ENCODE results near the gene SPDEF.

SPDEF gene

DNA sequence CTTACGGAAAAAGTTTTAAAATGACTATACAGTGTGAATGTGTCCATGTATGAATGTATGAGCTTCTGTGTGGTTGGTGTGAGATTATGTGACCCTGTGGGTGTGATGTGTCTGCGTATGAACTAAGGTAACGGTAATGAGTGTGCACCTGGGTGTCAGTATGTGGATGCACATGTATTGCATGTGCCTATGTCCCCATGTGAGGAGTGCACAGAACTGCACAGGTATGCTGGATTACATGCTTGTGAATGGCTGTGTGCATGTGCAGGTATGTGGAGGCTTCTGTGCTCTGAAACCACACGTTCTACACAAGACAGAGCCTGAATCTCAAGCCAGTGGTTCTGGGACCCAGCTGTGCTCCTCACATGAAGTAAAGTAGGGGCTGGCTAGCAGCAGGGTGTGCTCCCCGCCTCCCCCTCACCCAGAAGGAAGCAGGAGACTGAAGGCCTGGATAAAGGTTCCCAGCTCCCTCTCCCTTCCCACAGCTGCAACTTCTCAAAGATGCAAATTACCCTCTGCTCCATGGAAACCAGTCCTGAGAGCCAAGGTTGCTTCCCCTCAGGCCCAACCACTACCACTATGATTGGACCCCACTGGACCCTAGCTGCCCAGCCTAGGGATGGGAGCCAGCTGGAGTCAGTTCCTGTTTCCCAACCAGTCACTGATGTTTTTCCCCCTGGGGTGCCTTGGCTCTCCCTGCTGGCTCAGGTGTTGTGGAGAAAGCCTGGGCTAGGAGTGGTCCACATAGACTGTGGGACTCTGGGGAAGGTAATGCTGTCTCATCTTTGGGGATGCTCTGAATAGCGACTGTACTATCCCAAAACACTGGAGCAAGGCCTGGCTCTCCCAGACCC is 24.8 kb upstream of the SPDEF start:
- TF ChIP-seq, protein P1, sequence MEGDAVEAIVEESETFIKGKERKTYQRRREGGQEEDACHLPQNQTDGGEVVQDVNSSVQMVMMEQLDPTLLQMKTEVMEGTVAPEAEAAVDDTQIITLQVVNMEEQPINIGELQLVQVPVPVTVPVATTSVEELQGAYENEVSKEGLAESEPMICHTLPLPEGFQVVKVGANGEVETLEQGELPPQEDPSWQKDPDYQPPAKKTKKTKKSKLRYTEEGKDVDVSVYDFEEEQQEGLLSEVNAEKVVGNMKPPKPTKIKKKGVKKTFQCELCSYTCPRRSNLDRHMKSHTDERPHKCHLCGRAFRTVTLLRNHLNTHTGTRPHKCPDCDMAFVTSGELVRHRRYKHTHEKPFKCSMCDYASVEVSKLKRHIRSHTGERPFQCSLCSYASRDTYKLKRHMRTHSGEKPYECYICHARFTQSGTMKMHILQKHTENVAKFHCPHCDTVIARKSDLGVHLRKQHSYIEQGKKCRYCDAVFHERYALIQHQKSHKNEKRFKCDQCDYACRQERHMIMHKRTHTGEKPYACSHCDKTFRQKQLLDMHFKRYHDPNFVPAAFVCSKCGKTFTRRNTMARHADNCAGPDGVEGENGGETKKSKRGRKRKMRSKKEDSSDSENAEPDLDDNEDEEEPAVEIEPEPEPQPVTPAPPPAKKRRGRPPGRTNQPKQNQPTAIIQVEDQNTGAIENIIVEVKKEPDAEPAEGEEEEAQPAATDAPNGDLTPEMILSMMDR (conservative IDR thresholded peaks at IDR 0.05; ENCODE audit: low read depth, low read length), result no peak
- H3K4me1 ChIP-seq (ENCODE audit: low read depth, poor library complexity, severe bottlenecking), result peaks cover 12% of the 10 kb centered on the region
- H2AFZ ChIP-seq (ENCODE audit: low read depth), result no peak overlapping the region
- H3K27me3 ChIP-seq (ENCODE audit: insufficient read depth, low read depth), result no peaks in the 10 kb centered on the region
- H3K36me3 ChIP-seq (ENCODE audit: insufficient read depth), result no peaks in the 10 kb centered on the region
- H3K4me3 ChIP-seq (IDR thresholded peaks at IDR 0.05; ENCODE audit: insufficient read depth, low read depth, low read length), result no peak overlapping the region
- no peaks in the 10 kb centered on the region for H4K20me1 ChIP-seq (ENCODE audit: insufficient read depth)
- no peak overlapping the region for H3K27ac ChIP-seq
- no peak overlapping the region for H3K9ac ChIP-seq
- no peaks in the 10 kb centered on the region for H3K79me2 ChIP-seq (ENCODE audit: insufficient read depth, low read depth)
- no peak overlapping the region for H3K4me2 ChIP-seq

DNA sequence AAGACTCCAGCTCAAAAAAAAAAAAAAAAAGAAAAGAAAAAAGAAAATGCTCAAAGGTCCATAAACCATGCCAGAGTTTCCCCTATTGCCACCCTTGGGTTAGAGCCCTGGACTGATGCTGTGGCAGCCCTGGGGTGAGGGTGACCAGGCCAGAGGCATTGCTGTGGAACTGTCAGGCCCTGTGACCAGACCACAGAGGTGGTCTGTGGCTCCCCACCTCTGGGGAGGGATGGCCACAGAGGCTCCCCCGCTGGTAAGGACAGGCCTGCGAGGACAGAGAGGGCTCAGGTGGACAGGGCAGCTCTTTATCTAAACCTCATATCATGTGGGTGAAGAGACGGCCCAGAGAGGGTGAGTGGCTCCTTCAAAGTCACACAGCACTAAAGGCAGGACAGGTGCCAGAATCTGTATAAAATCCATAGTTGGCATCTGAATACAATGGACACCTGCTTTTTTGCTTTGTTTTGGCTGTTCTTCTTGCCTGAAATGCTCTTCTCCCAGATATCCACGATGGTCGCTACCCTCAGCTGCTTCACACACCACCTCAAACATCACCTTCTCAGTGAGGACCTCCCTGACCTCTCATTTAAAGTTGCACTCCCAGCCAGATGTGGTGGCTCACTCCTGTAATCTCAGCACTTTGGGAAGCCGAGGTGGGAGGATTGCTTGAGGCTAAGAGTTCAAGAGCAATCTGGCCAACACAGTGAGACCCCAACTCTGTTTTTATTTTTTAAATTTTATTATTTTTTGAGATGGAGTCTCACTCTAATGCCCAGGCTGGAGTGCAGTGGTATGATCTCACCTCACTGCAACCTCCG is 22.5 kb upstream of the SPDEF start:
- TF ChIP-seq, protein P1 (conservative IDR thresholded peaks at IDR 0.05; ENCODE audit: low read depth, low read length), result no peak
- no peaks in the 10 kb centered on the region for H3K27me3 ChIP-seq (ENCODE audit: insufficient read depth, low read depth)
- no peak overlapping the region for H3K4me2 ChIP-seq
- H3K4me1 ChIP-seq (ENCODE audit: low read depth, poor library complexity, severe bottlenecking), result no peaks in the 10 kb centered on the region
- no peaks in the 10 kb centered on the region for H4K20me1 ChIP-seq (ENCODE audit: insufficient read depth)
- H3K79me2 ChIP-seq (ENCODE audit: insufficient read depth, low read depth), result no peaks in the 10 kb centered on the region
- no peaks in the 10 kb centered on the region for H3K36me3 ChIP-seq (ENCODE audit: insufficient read depth)
- H3K4me3 ChIP-seq (IDR thresholded peaks at IDR 0.05; ENCODE audit: insufficient read depth, low read depth, low read length), result no peak overlapping the region
- no peak overlapping the region for H3K9ac ChIP-seq
- no peak overlapping the region for H3K27ac ChIP-seq
- H2AFZ ChIP-seq (ENCODE audit: low read depth), result no peak overlapping the region

DNA sequence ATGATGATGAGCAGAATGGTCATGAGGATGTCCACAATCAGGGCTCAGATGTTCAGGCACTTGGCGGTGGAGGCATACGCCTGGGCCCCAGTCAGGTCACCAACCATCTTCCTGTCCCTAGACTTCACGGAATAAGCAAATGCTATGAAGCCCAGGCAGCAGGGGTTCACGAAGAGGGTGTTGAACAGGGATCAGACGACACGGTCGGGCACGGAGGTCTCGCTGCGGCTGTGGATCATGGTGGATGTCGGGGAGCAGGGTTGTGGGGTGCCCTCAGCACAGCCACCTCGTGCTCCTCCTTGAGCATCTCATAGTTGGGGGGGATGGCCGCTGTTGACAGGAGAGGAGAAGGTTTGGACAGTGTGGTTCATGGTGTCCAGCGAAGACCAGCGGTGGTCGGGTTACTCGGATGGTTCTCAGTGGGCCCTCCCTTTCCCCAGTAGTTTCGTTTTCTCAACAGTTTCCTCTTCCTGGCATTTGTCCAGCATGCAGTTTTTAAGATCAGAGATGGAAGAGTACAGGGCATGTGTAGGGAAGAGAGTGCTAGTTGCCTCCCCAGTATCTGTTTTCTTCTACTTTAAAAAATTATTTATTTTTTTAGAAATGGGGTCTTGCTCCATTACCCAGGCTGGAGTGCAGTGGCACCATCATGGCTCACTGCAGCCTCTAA is 20.3 kb upstream of the SPDEF start:
- Histone ChIP-seq H3K36me3 (ENCODE audit: insufficient read depth) (no peaks in the 10 kb centered on the region), H3K27me3 (ENCODE audit: insufficient read depth, low read depth) (no peaks in the 10 kb centered on the region), H3K4me2 (no peak overlapping the region), H3K9ac (no peak overlapping the region), H4K20me1 (ENCODE audit: insufficient read depth) (no peaks in the 10 kb centered on the region), H3K27ac (no peak overlapping the region), H3K79me2 (ENCODE audit: insufficient read depth, low read depth) (no peaks in the 10 kb centered on the region), H3K4me1 (ENCODE audit: low read depth, poor library complexity, severe bottlenecking) (no peaks in the 10 kb centered on the region), H3K4me3 (IDR thresholded peaks at IDR 0.05; ENCODE audit: insufficient read depth, low read depth, low read length) (no peak overlapping the region), H2AFZ (ENCODE audit: low read depth) (no peak overlapping the region)
- TF ChIP-seq, protein P1 (conservative IDR thresholded peaks at IDR 0.05; ENCODE audit: low read depth, low read length), result no peak

- no peaks in the 10 kb centered on the region for H4K20me1 ChIP-seq (ENCODE audit: insufficient read depth)
- H3K36me3 ChIP-seq (ENCODE audit: insufficient read depth), result no peaks in the 10 kb centered on the region
- no peak overlapping the region for H2AFZ ChIP-seq (ENCODE audit: low read depth)
- no peaks in the 10 kb centered on the region for H3K27me3 ChIP-seq (ENCODE audit: insufficient read depth, low read depth)
- H3K4me3 ChIP-seq (IDR thresholded peaks at IDR 0.05; ENCODE audit: insufficient read depth, low read depth, low read length), result no peak overlapping the region
- TF ChIP-seq, protein P1 (conservative IDR thresholded peaks at IDR 0.05; ENCODE audit: low read depth, low read length), result no peak
- H3K9ac ChIP-seq, result no peak overlapping the region
- no peak overlapping the region for H3K27ac ChIP-seq
- H3K4me2 ChIP-seq, result no peak overlapping the region
- H3K4me1 ChIP-seq (ENCODE audit: low read depth, poor library complexity, severe bottlenecking), result no peaks in the 10 kb centered on the region
- H3K79me2 ChIP-seq (ENCODE audit: insufficient read depth, low read depth), result no peaks in the 10 kb centered on the region
Observed at GRCh38 chr6:34575326-34575725, 19.2 kb upstream of the SPDEF start.

Measured in KMS-11 (cell line).